ENCODE results near the gene REXO5. TPM values are rescaled to one million over a fixed set of nuclear protein-coding genes. Genes with fewer than 3 reads are reported as not detected.

REXO5 gene
- polyA plus RNA-seq, 6 donors from 2014 or later: not detected

GRCh38 chr16:20811889-20812439, 5.6 kb downstream of the REXO5 start:
- Mint-ChIP-seq H3K9me3 (no peaks in the 10 kb centered on the region), H3K4me1 (peaks cover 7 to 13% (median 10%) of the 10 kb centered on the region in 3 donors), H3K27me3 (peaks cover 0 to 5% (median 0%) of the 10 kb centered on the region in 3 donors), H3K27ac (no peak overlapping the region), H3K36me3 (no peaks in the 10 kb centered on the region), H3K4me3 (no peak overlapping the region)
- DNase-seq (no peak), ATAC-seq (ENCODE audit: low read depth in 2 of 2) (no peak)

- H3K4me1 Mint-ChIP-seq: peaks cover 6 to 9% (median 7%) of the 10 kb centered on the region in 3 donors
- H3K36me3 Mint-ChIP-seq: no peaks in the 10 kb centered on the region
- DNase-seq (no peak), ATAC-seq (ENCODE audit: low read depth in 2 of 2) (no peak)
- H3K27ac Mint-ChIP-seq: no peak overlapping the region
- H3K4me3 Mint-ChIP-seq: peak overlapping the region in 1 of 8 donors; percentile 31
- H3K27me3 Mint-ChIP-seq: peaks cover 0 to 5% (median 0%) of the 10 kb centered on the region in 3 donors
- no peaks in the 10 kb centered on the region for H3K9me3 Mint-ChIP-seq
Observed at GRCh38 chr16:20812510-20812909, 6.2 kb downstream of the REXO5 start.

GRCh38 chr16:20814784-20815183, 8.5 kb downstream of the REXO5 start:
- Mint-ChIP-seq H3K9me3 (no peaks in the 10 kb centered on the region), H3K4me1 (peaks cover 0 to 4% (median 0%) of the 10 kb centered on the region in 3 donors), H3K36me3 (no peaks in the 10 kb centered on the region), H3K27me3 (peaks cover 0 to 5% (median 0%) of the 10 kb centered on the region in 3 donors), H3K27ac (peak overlapping the region in 1 of 6 donors; percentile 2), H3K4me3 (no peak overlapping the region)
- ATAC-seq (ENCODE audit: low read depth in 2 of 2) (no peak), DNase-seq (no peak)

- no peak for DNase-seq
- no peaks in the 10 kb centered on the region for H3K9me3 Mint-ChIP-seq
- H3K4me1 Mint-ChIP-seq: no peaks in the 10 kb centered on the region
- no peak overlapping the region for H3K27ac Mint-ChIP-seq
- H3K4me3 Mint-ChIP-seq: no peak overlapping the region
- no peak for ATAC-seq (ENCODE audit: low read depth in 2 of 2)
- H3K36me3 Mint-ChIP-seq: no peaks in the 10 kb centered on the region
- H3K27me3 Mint-ChIP-seq: no peaks in the 10 kb centered on the region
Observed at GRCh38 chr16:20818929-20819585, 12.7 kb downstream of the REXO5 start.

GRCh38 chr16:20821682-20822081, 15.4 kb downstream of the REXO5 start:
- Mint-ChIP-seq H3K9me3 (no peaks in the 10 kb centered on the region), H3K27me3 (no peaks in the 10 kb centered on the region), H3K4me1 (no peaks in the 10 kb centered on the region), H3K4me3 (no peak overlapping the region), H3K27ac (no peak overlapping the region), H3K36me3 (no peaks in the 10 kb centered on the region)
- ATAC-seq (ENCODE audit: low read depth in 2 of 2): no peak
- DNase-seq: no peak

- ATAC-seq (ENCODE audit: low read depth in 2 of 2) (no peak), DNase-seq (no peak)
- no peak overlapping the region for H3K27ac Mint-ChIP-seq
- H3K4me3 Mint-ChIP-seq: no peak overlapping the region
- no peaks in the 10 kb centered on the region for H3K36me3 Mint-ChIP-seq
- no peaks in the 10 kb centered on the region for H3K4me1 Mint-ChIP-seq
- H3K9me3 Mint-ChIP-seq: no peaks in the 10 kb centered on the region
- H3K27me3 Mint-ChIP-seq: no peaks in the 10 kb centered on the region
Observed at GRCh38 chr16:20822521-20823325, 16.4 kb downstream of the REXO5 start.

GRCh38 chr16:20826039-20826566, 19.8 kb downstream of the REXO5 start:
- Mint-ChIP-seq H3K9me3 (no peaks in the 10 kb centered on the region), H3K27ac (no peak overlapping the region)

GRCh38 chr16:20829536-20829935, 23.2 kb downstream of the REXO5 start:
- ATAC-seq (ENCODE audit: low read depth in 2 of 2) (no peak), DNase-seq (no peak)
- Mint-ChIP-seq H3K9me3 (peaks cover 0 to 3% (median 0%) of the 10 kb centered on the region in 7 donors), H3K27ac (no peak overlapping the region), H3K4me3 (no peak overlapping the region), H3K4me1 (no peaks in the 10 kb centered on the region), H3K36me3 (no peaks in the 10 kb centered on the region), H3K27me3 (no peaks in the 10 kb centered on the region)

More at GRCh38 chr16:20826039-20826566, 19.8 kb downstream of the REXO5 start:
- no peaks in the 10 kb centered on the region for H3K36me3 Mint-ChIP-seq
- H3K27me3 Mint-ChIP-seq: no peaks in the 10 kb centered on the region
- no peak overlapping the region for H3K4me3 Mint-ChIP-seq
- no peaks in the 10 kb centered on the region for H3K4me1 Mint-ChIP-seq
- ATAC-seq (ENCODE audit: low read depth in 2 of 2): no peak
- no peak for DNase-seq

- Mint-ChIP-seq H3K27me3 (no peaks in the 10 kb centered on the region), H3K36me3 (no peaks in the 10 kb centered on the region), H3K4me3 (no peak overlapping the region), H3K27ac (no peak overlapping the region), H3K9me3 (peaks cover 0 to 10% (median 2%) of the 10 kb centered on the region in 7 donors), H3K4me1 (no peaks in the 10 kb centered on the region)
- ATAC-seq (ENCODE audit: low read depth in 2 of 2) (no peak), DNase-seq (no peak)
Observed at GRCh38 chr16:20830372-20830771, 24.0 kb downstream of the REXO5 start.

- peaks cover 2 to 20% (median 12%) of the 10 kb centered on the region in 7 donors for H3K9me3 Mint-ChIP-seq
- ATAC-seq (ENCODE audit: low read depth in 2 of 2): no peak
Observed at GRCh38 chr16:20833086-20833485, 26.8 kb downstream of the REXO5 start.

GRCh38 chr16:20838240-20838639, 31.9 kb downstream of the REXO5 start:
- no peak overlapping the region for H3K4me3 Mint-ChIP-seq
- ATAC-seq (ENCODE audit: low read depth in 2 of 2) (peak; percentile 36 to 50), DNase-seq (no peak)
- H3K27ac Mint-ChIP-seq: peak overlapping the region in 2 of 6 donors; percentile 77 to 90
- no peaks in the 10 kb centered on the region for H3K36me3 Mint-ChIP-seq
- H3K27me3 Mint-ChIP-seq: no peaks in the 10 kb centered on the region
- H3K4me1 Mint-ChIP-seq: peaks cover 8 to 14% (median 9%) of the 10 kb centered on the region in 3 donors
- H3K9me3 Mint-ChIP-seq: peaks cover 2 to 20% (median 12%) of the 10 kb centered on the region in 7 donors

More at GRCh38 chr16:20833086-20833485, 26.8 kb downstream of the REXO5 start:
- H3K27ac Mint-ChIP-seq: no peak overlapping the region
- no peaks in the 10 kb centered on the region for H3K36me3 Mint-ChIP-seq
- no peak overlapping the region for H3K4me3 Mint-ChIP-seq
- no peaks in the 10 kb centered on the region for H3K27me3 Mint-ChIP-seq
- peaks cover 2 to 3% (median 3%) of the 10 kb centered on the region in 3 donors for H3K4me1 Mint-ChIP-seq
- no peak for DNase-seq

GRCh38 chr16:20839504-20839903, 33.2 kb downstream of the REXO5 start:
- Mint-ChIP-seq H3K4me1 (peaks cover 8 to 14% (median 9%) of the 10 kb centered on the region in 3 donors), H3K4me3 (no peak overlapping the region), H3K9me3 (peaks cover 2 to 18% (median 11%) of the 10 kb centered on the region in 7 donors), H3K27ac (peak overlapping the region in 4 of 6 donors; percentile 22 to 69 (median 53)), H3K27me3 (no peaks in the 10 kb centered on the region), H3K36me3 (no peaks in the 10 kb centered on the region)
- ATAC-seq (ENCODE audit: low read depth in 2 of 2) (peak; percentile 34 to 36), DNase-seq (no peak)

GRCh38 chr16:20844054-20844453, 37.7 kb downstream of the REXO5 start:
- H3K4me3 Mint-ChIP-seq: no peak overlapping the region
- H3K4me1 Mint-ChIP-seq: peaks cover 0 to 1% (median 0%) of the 10 kb centered on the region in 3 donors
- no peaks in the 10 kb centered on the region for H3K9me3 Mint-ChIP-seq
- no peaks in the 10 kb centered on the region for H3K27me3 Mint-ChIP-seq
- H3K27ac Mint-ChIP-seq: no peak overlapping the region
- no peak for DNase-seq
- ATAC-seq (ENCODE audit: low read depth in 2 of 2): no peak
- H3K36me3 Mint-ChIP-seq: no peaks in the 10 kb centered on the region
